Spleen (tissue), 7 donors: ENCODE results near the gene CCL11.

Experiments
- POLR2A ChIP-seq, 3 donors: fragments of 450-650 bp; IDR thresholded peaks; one replicate each; pipeline ENCODE4 v1.5.1; 2017; ENCODE audit warnings: antibody characterized with exemption in 3 of 3, mild to moderate bottlenecking in 1 of 3
- POLR2AphosphoS5 ChIP-seq, 3 donors: sonication (generic); formaldehyde crosslinking; IDR thresholded peaks; one replicate each; pipeline ENCODE4 v1.5.1; 2017; ENCODE audit warnings: antibody characterized with exemption in 3 of 3
- TF ChIP-seq, protein P1 (sequence below), 11 experiments: fragments of 200-600 bp in 7 of 11; fragments of 450-650 bp in 4 of 11; sonication (generic) in 4 of 11; IDR thresholded peaks in 8 of 11; conservative IDR thresholded peaks in 3 of 11; 1 replicate in 7 of 11; 2 replicates in 4 of 11; pipeline versions ENCODE4 v1.4.0 to v1.8.0; 2016 to 2021; ENCODE audit warnings: antibody characterized with exemption in 11 of 11, inconsistent platforms in 4 of 11, mild to moderate bottlenecking in 1 of 11
- donor health status: DM: no; HTN: no; CAD: no; lungs with moderate emphysema.
- donor health status: DM: no; HTN: no; CAD: no.
- donor health status: DM: no; HTN: no; CAD: no.

DNA sequence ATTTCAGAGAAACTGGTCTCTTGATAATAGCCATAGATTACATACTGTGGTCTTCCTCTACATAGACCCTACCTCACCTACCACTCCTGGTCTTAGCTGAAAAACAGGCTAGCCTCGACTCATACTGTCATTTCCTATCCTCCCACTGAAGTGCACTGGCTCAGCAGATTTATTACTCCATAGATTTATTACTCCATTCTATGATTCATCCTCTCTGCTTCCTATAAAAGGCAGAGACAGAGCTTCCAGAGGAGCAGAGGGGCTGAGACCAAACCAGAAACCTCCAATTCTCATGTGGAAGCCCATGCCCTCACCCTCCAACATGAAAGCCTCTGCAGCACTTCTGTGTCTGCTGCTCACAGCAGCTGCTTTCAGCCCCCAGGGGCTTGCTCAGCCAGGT is 15.6 kb upstream of the CCL11 start, which contains the start of gene CCL7:
- no peak for TF ChIP-seq POLR2AphosphoS5 (IDR thresholded peaks at IDR 0.05)
- no peak for TF ChIP-seq POLR2A (IDR thresholded peaks at IDR 0.05)
- TF ChIP-seq, protein P1, sequence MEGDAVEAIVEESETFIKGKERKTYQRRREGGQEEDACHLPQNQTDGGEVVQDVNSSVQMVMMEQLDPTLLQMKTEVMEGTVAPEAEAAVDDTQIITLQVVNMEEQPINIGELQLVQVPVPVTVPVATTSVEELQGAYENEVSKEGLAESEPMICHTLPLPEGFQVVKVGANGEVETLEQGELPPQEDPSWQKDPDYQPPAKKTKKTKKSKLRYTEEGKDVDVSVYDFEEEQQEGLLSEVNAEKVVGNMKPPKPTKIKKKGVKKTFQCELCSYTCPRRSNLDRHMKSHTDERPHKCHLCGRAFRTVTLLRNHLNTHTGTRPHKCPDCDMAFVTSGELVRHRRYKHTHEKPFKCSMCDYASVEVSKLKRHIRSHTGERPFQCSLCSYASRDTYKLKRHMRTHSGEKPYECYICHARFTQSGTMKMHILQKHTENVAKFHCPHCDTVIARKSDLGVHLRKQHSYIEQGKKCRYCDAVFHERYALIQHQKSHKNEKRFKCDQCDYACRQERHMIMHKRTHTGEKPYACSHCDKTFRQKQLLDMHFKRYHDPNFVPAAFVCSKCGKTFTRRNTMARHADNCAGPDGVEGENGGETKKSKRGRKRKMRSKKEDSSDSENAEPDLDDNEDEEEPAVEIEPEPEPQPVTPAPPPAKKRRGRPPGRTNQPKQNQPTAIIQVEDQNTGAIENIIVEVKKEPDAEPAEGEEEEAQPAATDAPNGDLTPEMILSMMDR (IDR thresholded peaks at IDR 0.05 in 8 of 11, conservative IDR thresholded peaks at IDR 0.05 in 3 of 11) = no peak
